Transverse colon (tissue), 3 donors: ENCODE data around the gene TTC23L.

Experiments used
- CTCF ChIP-seq, 5 experiments: fragments of 200-600 bp in 3 of 5; fragments of 450-650 bp in 2 of 5; sonication (generic) in 3 of 5; IDR thresholded peaks; 1 replicate in 2 of 5; 2 replicates in 3 of 5; pipeline ENCODE4 v1.5.1; 2016 to 2017; ENCODE audit warnings: antibody characterized with exemption in 5 of 5, inconsistent platforms in 3 of 5, mild to moderate bottlenecking in 2 of 5, moderate library complexity in 1 of 5
- EP300 ChIP-seq: sonication (generic); formaldehyde crosslinking; IDR thresholded peaks from one replicate; pipeline ENCODE4 v1.6.1; 2017; ENCODE audit warnings: antibody characterized with exemption, low read depth

- TF ChIP-seq CTCF (IDR thresholded peaks at IDR 0.05) = no peak
- TF ChIP-seq EP300 = no peak
Observed at GRCh38 chr5:34844106-34844505, 5.1 kb downstream of the TTC23L start.
